ENCODE data around the gene PPP1R36.

PPP1R36 gene

DNA sequence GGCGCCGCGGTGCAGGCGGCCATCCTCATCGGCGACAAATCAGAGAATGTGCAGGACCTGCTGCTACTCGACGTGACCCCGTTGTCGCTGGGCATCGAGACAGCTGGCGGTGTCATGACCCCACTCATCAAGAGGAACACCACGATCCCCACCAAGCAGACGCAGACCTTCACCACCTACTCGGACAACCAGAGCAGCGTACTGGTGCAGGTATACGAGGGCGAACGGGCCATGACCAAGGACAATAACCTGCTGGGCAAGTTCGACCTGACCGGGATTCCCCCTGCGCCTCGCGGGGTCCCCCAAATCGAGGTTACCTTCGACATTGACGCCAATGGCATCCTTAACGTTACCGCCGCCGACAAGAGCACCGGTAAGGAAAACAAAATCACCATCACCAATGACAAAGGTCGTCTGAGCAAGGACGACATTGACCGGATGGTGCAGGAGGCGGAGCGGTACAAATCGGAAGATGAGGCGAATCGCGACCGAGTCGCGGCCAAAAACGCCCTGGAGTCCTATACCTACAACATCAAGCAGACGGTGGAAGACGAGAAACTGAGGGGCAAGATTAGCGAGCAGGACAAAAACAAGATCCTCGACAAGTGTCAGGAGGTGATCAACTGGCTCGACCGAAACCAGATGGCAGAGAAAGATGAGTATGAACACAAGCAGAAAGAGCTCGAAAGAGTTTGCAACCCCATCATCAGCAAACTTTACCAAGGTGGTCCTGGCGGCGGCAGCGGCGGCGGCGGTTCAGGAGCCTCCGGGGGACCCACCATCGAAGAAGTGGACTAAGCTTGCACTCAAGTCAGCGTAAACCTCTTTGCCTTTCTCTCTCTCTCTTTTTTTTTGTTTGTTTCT is 7.6 kb upstream of the PPP1R36 start:
- H3K9me3 ChIP-seq (ENCODE audit: insufficient read depth, low read depth, low read length): no peaks in the 10 kb centered on the region
- H4K20me1 ChIP-seq (ENCODE audit: insufficient read depth, low read length, poor library complexity, severe bottlenecking): no peaks in the 10 kb centered on the region
- H3K4me2 ChIP-seq (ENCODE audit: low read depth, low read length, poor library complexity, severe bottlenecking): no peak overlapping the region
- no peaks in the 10 kb centered on the region for H3K4me1 ChIP-seq (ENCODE audit: insufficient read depth, low read length, poor library complexity, severe bottlenecking)
- no peak overlapping the region for H3K9ac ChIP-seq (ENCODE audit: low read depth, low read length, poor library complexity, severe bottlenecking)
- no peaks in the 10 kb centered on the region for H3K27me3 ChIP-seq (ENCODE audit: insufficient read depth, low read length, poor library complexity, severe bottlenecking)
- TF ChIP-seq EZH2phosphoT487 (IDR thresholded peaks at IDR 0.05; ENCODE audit: borderline replicate concordance): no peak
- TF ChIP-seq, protein P1, sequence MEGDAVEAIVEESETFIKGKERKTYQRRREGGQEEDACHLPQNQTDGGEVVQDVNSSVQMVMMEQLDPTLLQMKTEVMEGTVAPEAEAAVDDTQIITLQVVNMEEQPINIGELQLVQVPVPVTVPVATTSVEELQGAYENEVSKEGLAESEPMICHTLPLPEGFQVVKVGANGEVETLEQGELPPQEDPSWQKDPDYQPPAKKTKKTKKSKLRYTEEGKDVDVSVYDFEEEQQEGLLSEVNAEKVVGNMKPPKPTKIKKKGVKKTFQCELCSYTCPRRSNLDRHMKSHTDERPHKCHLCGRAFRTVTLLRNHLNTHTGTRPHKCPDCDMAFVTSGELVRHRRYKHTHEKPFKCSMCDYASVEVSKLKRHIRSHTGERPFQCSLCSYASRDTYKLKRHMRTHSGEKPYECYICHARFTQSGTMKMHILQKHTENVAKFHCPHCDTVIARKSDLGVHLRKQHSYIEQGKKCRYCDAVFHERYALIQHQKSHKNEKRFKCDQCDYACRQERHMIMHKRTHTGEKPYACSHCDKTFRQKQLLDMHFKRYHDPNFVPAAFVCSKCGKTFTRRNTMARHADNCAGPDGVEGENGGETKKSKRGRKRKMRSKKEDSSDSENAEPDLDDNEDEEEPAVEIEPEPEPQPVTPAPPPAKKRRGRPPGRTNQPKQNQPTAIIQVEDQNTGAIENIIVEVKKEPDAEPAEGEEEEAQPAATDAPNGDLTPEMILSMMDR (conservative IDR thresholded peaks at IDR 0.05; ENCODE audit: low read length): no peak
- H3K9me2 ChIP-seq (replicated peaks; ENCODE audit: low read depth, low read length): no peaks in the 10 kb centered on the region
- no peaks in the 10 kb centered on the region for H3K36me3 ChIP-seq (ENCODE audit: insufficient read depth, low read length)
- no peaks in the 10 kb centered on the region for H3F3A ChIP-seq (ENCODE audit: low read depth)
- no peak overlapping the region for H2AFZ ChIP-seq (ENCODE audit: low read length)
- H3K79me2 ChIP-seq (ENCODE audit: insufficient read depth, low read length): no peaks in the 10 kb centered on the region
- H3K4me3 ChIP-seq (ENCODE audit: low read length, poor library complexity, severe bottlenecking): no peak overlapping the region

DNA sequence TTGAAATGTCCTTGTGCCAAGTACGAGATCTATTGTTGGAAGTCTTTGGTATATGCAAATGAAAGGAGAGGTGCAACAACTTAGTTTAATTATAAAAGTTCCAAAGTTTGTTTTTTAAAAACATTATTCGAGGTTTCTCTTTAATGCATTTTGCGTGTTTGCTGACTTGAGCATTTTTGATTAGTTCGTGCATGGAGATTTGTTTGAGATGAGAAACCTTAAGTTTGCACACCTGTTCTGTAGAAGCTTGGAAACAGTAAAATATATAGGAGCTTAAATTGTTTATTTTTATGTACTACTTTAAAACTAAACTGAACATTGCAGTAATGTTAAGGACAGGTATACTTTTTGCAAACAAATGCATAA is 6.9 kb upstream of the PPP1R36 start:
- Histone ChIP-seq H3F3A (ENCODE audit: low read depth) (no peaks in the 10 kb centered on the region), H3K27me3 (ENCODE audit: insufficient read depth, low read length, poor library complexity, severe bottlenecking) (no peaks in the 10 kb centered on the region), H3K4me2 (ENCODE audit: low read depth, low read length, poor library complexity, severe bottlenecking) (no peak overlapping the region), H3K9me2 (replicated peaks; ENCODE audit: low read depth, low read length) (no peaks in the 10 kb centered on the region), H2AFZ (ENCODE audit: low read length) (no peak overlapping the region), H3K9me3 (ENCODE audit: insufficient read depth, low read depth, low read length) (no peaks in the 10 kb centered on the region), H3K9ac (ENCODE audit: low read depth, low read length, poor library complexity, severe bottlenecking) (no peak overlapping the region), H3K36me3 (ENCODE audit: insufficient read depth, low read length) (no peaks in the 10 kb centered on the region), H4K20me1 (ENCODE audit: insufficient read depth, low read length, poor library complexity, severe bottlenecking) (no peaks in the 10 kb centered on the region), H3K79me2 (ENCODE audit: insufficient read depth, low read length) (no peaks in the 10 kb centered on the region), H3K4me1 (ENCODE audit: insufficient read depth, low read length, poor library complexity, severe bottlenecking) (no peaks in the 10 kb centered on the region), H3K4me3 (ENCODE audit: low read length, poor library complexity, severe bottlenecking) (no peak overlapping the region)
- TF ChIP-seq EZH2phosphoT487 (IDR thresholded peaks at IDR 0.05; ENCODE audit: borderline replicate concordance): no peak
- TF ChIP-seq, protein P1 (conservative IDR thresholded peaks at IDR 0.05; ENCODE audit: low read length): no peak

DNA sequence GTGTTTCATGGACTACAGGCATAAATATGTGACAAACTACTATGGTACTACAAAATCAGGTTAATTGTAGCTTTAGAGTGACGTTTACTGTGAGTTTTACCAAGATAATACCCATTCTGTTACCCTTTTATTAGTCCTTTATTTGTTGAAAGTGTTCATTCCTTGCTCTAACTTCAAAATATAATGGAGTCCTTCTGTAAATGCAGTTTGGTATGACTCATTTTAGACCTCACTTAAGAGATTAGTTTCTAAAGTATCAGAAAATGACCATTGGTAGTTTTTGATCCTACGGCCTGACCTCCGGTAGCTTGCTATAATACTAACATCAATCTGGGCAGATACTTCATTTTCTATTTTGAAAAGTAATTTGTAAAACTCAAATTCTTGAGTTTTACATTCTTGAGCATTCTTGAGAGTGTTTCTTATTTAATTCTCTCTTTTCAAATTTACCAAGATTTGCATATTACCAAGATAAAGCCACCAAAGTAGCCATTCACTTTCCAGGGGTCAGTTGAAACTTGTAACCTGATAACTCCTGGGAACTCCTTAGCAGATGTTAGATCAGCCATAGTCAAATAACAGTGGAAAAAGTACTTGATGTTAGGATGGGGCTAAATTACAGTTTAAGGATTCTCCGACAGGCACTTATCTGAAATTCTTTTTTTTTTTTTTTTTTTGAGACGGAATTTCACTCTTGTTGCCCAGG is 5.0 kb upstream of the PPP1R36 start:
- Histone ChIP-seq H3K4me2 (ENCODE audit: low read depth, low read length, poor library complexity, severe bottlenecking) (no peak overlapping the region), H3K36me3 (ENCODE audit: insufficient read depth, low read length) (no peaks in the 10 kb centered on the region), H4K20me1 (ENCODE audit: insufficient read depth, low read length, poor library complexity, severe bottlenecking) (no peaks in the 10 kb centered on the region), H3K79me2 (ENCODE audit: insufficient read depth, low read length) (no peaks in the 10 kb centered on the region), H3K9me3 (ENCODE audit: insufficient read depth, low read depth, low read length) (no peaks in the 10 kb centered on the region), H3K4me1 (ENCODE audit: insufficient read depth, low read length, poor library complexity, severe bottlenecking) (peaks cover 5% of the 10 kb centered on the region), H2AFZ (ENCODE audit: low read length) (no peak overlapping the region), H3K9ac (ENCODE audit: low read depth, low read length, poor library complexity, severe bottlenecking) (no peak overlapping the region), H3K27me3 (ENCODE audit: insufficient read depth, low read length, poor library complexity, severe bottlenecking) (no peaks in the 10 kb centered on the region), H3K9me2 (replicated peaks; ENCODE audit: low read depth, low read length) (no peaks in the 10 kb centered on the region), H3F3A (ENCODE audit: low read depth) (no peaks in the 10 kb centered on the region), H3K4me3 (ENCODE audit: low read length, poor library complexity, severe bottlenecking) (no peak overlapping the region)
- TF ChIP-seq, protein P1 (conservative IDR thresholded peaks at IDR 0.05; ENCODE audit: low read length): no peak
- no peak for TF ChIP-seq EZH2phosphoT487 (IDR thresholded peaks at IDR 0.05; ENCODE audit: borderline replicate concordance)
